Panc1 (cell line): Measurements from ENCODE around the gene FBLN7. TPM values are rescaled to one million over a fixed set of nuclear protein-coding genes. Genes with fewer than 3 reads are reported as not detected.

ENCODE experiments used
- ATAC-seq: fragments of 200-7000 bp; cut with Tn5 transposase; 2 replicates; pipeline ENCODE4 v1.9.1; 2020; ENCODE audit warnings: mild to moderate bottlenecking, moderate library complexity
- BruUV-seq: library from RNA; stranded (reverse); fragments of 400-500 nt; replicated peaks from 2 replicates; lab custom pipeline; 2021; lab: Mats Ljungman, UMichigan
- CTCF ChIA-PET: fragments of 300-600 bp; sonication (Branson Sonifier 250); formaldehyde crosslinking; loops from one replicate; lab custom pipeline; 2022; ENCODE audit warnings: antibody characterized with exemption; lab: Charles Lee
- POLR2A ChIA-PET: fragments of 300-600 bp; sonication (Branson Sonifier 250); formaldehyde crosslinking; loops from one replicate; lab custom pipeline; 2022; ENCODE audit warnings: antibody characterized with exemption; lab: Charles Lee
- DNase-seq: peaks from one replicate; pipeline ENCODE4 v3.0.0-alpha.2; 2010; ENCODE audit warnings: low read depth, low spot score
- H3K27ac ChIP-seq: 2 replicates; pipeline ENCODE4 v1.5.1; 2011; ENCODE audit warnings: mild to moderate bottlenecking, low read length, inconsistent platforms
- H3K27me3 ChIP-seq: fragments of 200-500 bp; sonication (Bioruptor generic); 2 replicates; pipeline ENCODE4 v1.6.0; 2014; ENCODE audit warnings: low read length, inconsistent platforms; ENCODE audit not compliant: control insufficient read depth, insufficient read depth
- H3K36me3 ChIP-seq: fragments of 200-500 bp; sonication (Bioruptor generic); 2 replicates; pipeline ENCODE4 v1.5.1; 2014; ENCODE audit warnings: inconsistent platforms, mild to moderate bottlenecking, low read length, moderate library complexity; ENCODE audit not compliant: control insufficient read depth, insufficient read depth
- H3K4me1 ChIP-seq: 2 replicates; pipeline ENCODE4 v1.5.1; 2011; ENCODE audit warnings: inconsistent platforms, mild to moderate bottlenecking, low read length, moderate library complexity; ENCODE audit not compliant: control insufficient read depth, insufficient read depth
- H3K4me3 ChIP-seq, 2 experiments: 2 replicates each; pipeline ENCODE4 v1.5.1; 2011 to 2012; ENCODE audit warnings: low read depth in 2 of 2, low read length in 2 of 2, mild to moderate bottlenecking in 2 of 2, inconsistent platforms in 1 of 2, moderate library complexity in 1 of 2
- H3K9me3 ChIP-seq: fragments of 200-500 bp; sonication (Bioruptor generic); 2 replicates; pipeline ENCODE4 v1.5.1; 2014; ENCODE audit warnings: low read depth, mild to moderate bottlenecking, inconsistent platforms, low read length, moderate library complexity; ENCODE audit not compliant: control insufficient read depth, insufficient read depth
- POLR2AphosphoS5 ChIP-seq: IDR thresholded peaks from 2 replicates; pipeline ENCODE4 v1.6.1; 2012; ENCODE audit warnings: mild to moderate bottlenecking, low read depth, low read length, moderate library complexity
- SIN3A ChIP-seq: IDR thresholded peaks from 2 replicates; pipeline ENCODE4 v1.6.1; 2012; ENCODE audit warnings: low read depth, mild to moderate bottlenecking, low read length, moderate library complexity, borderline replicate concordance; ENCODE audit not compliant: insufficient read depth
- TCF7L2 ChIP-seq: IDR thresholded peaks from 2 replicates; pipeline ENCODE4 v1.6.1; 2011; ENCODE audit warnings: mild to moderate bottlenecking, low read depth, low read length, inconsistent platforms
- in situ Hi-C: cut with HindIII; loops from 2 replicates; pipeline ENCODE4 v1.10.0; 2016; ENCODE audit warnings: low sequenced_read_pairs, low pct_unique_long_range_greater_than_20kb
- intact Hi-C: fragments of 100-400 bp; cut with micrococcal nuclease; formaldehyde crosslinking; loops from one replicate; pipeline ENCODE4 v1.10.0; 2022; ENCODE audit not compliant: unreplicated experiment
- total RNA-seq: library from RNA; stranded (reverse); gene quantifications from one replicate; pipeline ENCODE4 v1.2.1, GENCODE V29; 2021; ENCODE audit not compliant: unreplicated experiment
- TF ChIP-seq, protein P1 (sequence below), 2 experiments: IDR thresholded peaks; 2 replicates each; pipeline ENCODE4 v1.6.1; 2011 to 2012; ENCODE audit warnings: low read depth in 2 of 2, control low read depth in 1 of 2, low read length in 1 of 2, mild to moderate bottlenecking in 1 of 2, moderate library complexity in 1 of 2; ENCODE audit not compliant: insufficient read depth in 1 of 2
- TF ChIP-seq, protein P2 (sequence below): fragments of 450-650 bp; IDR thresholded peaks from 2 replicates; pipeline ENCODE4 v1.5.1; 2017; ENCODE audit warnings: mild to moderate bottlenecking

Gene FBLN7
- total RNA-seq, 1 experiment from 2014 or later, result 0.95 TPM

DNA sequence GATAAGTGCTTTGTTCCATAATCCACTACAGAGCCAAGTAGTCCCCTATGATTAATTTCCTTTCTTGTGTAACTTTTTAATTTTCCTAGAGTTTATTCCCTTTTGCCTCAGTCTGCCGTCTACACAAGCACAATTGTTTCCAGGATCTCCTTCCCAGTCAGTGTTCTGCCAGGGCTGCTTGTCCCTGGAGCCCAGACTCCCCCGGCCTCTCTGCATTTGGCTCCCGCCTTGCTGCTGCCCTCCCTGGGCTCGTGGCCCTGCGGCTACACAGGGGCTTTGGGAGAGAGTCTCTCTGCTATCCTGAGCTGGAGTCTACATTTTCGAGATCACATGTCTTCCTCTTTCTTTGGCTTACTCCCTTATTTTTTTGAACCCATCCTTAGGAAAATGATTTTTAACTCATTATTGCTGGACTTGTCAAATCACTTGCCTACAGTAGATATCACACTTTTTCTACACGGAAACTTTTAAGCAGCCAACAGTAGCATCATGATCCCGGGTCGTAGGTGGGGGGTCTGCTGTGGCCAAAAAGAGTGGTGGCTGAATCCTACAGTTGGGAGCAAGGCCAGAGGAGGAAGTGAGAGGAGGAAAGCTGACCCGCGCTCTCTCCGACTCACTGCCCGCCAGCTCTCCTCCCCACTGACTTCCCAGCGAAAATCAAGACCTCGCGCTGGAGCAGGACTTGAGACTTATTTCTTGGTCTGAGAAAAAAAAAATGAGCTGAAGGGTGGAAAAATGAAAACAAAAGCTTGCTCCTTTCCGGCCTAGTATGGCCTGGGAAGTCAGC lies 9.4 kb downstream of the FBLN7 start:
- ChIA-PET POLR2A (interaction anchor here (0.6 kb wide), 1 partner anchor 228 kb away, joined by 5 read pairs; no protein-coding TSS in a partner anchor), CTCF (no interaction called here)
- DNase-seq (no peak), ATAC-seq (no peak)
- Histone ChIP-seq H3K27ac (no peak overlapping the region), H3K27me3 (no peaks in the 10 kb centered on the region), H3K36me3 (no peaks in the 10 kb centered on the region), H3K4me1 (no peaks in the 10 kb centered on the region), H3K9me3 (no peaks in the 10 kb centered on the region), H3K4me3 (no peak overlapping the region)
- BruUV-seq, result no TSS peak
- TF ChIP-seq, protein P1, sequence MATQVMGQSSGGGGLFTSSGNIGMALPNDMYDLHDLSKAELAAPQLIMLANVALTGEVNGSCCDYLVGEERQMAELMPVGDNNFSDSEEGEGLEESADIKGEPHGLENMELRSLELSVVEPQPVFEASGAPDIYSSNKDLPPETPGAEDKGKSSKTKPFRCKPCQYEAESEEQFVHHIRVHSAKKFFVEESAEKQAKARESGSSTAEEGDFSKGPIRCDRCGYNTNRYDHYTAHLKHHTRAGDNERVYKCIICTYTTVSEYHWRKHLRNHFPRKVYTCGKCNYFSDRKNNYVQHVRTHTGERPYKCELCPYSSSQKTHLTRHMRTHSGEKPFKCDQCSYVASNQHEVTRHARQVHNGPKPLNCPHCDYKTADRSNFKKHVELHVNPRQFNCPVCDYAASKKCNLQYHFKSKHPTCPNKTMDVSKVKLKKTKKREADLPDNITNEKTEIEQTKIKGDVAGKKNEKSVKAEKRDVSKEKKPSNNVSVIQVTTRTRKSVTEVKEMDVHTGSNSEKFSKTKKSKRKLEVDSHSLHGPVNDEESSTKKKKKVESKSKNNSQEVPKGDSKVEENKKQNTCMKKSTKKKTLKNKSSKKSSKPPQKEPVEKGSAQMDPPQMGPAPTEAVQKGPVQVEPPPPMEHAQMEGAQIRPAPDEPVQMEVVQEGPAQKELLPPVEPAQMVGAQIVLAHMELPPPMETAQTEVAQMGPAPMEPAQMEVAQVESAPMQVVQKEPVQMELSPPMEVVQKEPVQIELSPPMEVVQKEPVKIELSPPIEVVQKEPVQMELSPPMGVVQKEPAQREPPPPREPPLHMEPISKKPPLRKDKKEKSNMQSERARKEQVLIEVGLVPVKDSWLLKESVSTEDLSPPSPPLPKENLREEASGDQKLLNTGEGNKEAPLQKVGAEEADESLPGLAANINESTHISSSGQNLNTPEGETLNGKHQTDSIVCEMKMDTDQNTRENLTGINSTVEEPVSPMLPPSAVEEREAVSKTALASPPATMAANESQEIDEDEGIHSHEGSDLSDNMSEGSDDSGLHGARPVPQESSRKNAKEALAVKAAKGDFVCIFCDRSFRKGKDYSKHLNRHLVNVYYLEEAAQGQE (IDR thresholded peaks at IDR 0.05; ENCODE audit: insufficient read depth in 1 of 2, low read depth in 2 of 2, low read length in 1 of 2), result no peak
- TF ChIP-seq POLR2AphosphoS5 (no peak), SIN3A (no peak), TCF7L2 (no peak)
- TF ChIP-seq, protein P2, sequence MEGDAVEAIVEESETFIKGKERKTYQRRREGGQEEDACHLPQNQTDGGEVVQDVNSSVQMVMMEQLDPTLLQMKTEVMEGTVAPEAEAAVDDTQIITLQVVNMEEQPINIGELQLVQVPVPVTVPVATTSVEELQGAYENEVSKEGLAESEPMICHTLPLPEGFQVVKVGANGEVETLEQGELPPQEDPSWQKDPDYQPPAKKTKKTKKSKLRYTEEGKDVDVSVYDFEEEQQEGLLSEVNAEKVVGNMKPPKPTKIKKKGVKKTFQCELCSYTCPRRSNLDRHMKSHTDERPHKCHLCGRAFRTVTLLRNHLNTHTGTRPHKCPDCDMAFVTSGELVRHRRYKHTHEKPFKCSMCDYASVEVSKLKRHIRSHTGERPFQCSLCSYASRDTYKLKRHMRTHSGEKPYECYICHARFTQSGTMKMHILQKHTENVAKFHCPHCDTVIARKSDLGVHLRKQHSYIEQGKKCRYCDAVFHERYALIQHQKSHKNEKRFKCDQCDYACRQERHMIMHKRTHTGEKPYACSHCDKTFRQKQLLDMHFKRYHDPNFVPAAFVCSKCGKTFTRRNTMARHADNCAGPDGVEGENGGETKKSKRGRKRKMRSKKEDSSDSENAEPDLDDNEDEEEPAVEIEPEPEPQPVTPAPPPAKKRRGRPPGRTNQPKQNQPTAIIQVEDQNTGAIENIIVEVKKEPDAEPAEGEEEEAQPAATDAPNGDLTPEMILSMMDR, result no peak
- intact Hi-C loops (no loop called here), in situ Hi-C loops (no loop called here)

DNA sequence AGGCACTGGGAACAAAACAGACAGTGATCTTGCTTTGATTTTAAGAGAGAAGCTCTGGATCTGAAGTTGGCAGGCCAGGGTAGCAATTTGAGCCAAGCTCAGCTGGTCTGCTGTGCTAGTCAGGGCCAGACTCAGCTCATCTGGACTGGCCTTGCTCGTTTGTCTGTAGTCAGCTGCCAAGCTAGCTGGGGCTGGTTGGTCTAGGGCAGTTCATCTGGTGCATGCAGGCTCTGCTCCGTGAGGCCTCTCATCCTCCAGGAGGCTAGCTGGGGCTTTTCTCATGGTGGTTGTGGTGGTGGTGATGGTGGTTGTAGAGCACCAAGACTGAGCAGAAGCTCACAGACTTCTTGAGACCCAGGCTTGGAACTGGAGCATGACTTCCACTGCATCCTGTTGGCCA lies 10.3 kb downstream of the FBLN7 start:
- Histone ChIP-seq H3K27me3 (no peaks in the 10 kb centered on the region), H3K4me1 (no peaks in the 10 kb centered on the region), H3K27ac (no peak overlapping the region), H3K4me3 (no peak overlapping the region), H3K9me3 (no peaks in the 10 kb centered on the region), H3K36me3 (no peaks in the 10 kb centered on the region)
- ChIA-PET POLR2A (no interaction called here), CTCF (no interaction called here)
- in situ Hi-C loops, result no loop called here
- ATAC-seq, result no peak
- no peak for DNase-seq
- intact Hi-C loops, result no loop called here
- no TSS peak for BruUV-seq
- TF ChIP-seq SIN3A, result no peak
- TF ChIP-seq, protein P2, result no peak
